DND-41 (cell line): ENCODE results near the gene TET3.

ENCODE experiments used
- EZH2 ChIP-seq: IDR thresholded peaks from 3 replicates; pipeline ENCODE4 v1.6.1; 2012; ENCODE audit warnings: borderline replicate concordance, low read depth, mild to moderate bottlenecking, moderate library complexity, low read length, inconsistent platforms; ENCODE audit not compliant: severe bottlenecking
- TF ChIP-seq, protein P1 (sequence below): IDR thresholded peaks from 2 replicates; pipeline ENCODE4 v1.5.1; 2012; ENCODE audit warnings: borderline replicate concordance, low read length, moderate library complexity, mild to moderate bottlenecking; ENCODE audit not compliant: poor library complexity, severe bottlenecking; ENCODE audit errors: extremely low read depth

DNA sequence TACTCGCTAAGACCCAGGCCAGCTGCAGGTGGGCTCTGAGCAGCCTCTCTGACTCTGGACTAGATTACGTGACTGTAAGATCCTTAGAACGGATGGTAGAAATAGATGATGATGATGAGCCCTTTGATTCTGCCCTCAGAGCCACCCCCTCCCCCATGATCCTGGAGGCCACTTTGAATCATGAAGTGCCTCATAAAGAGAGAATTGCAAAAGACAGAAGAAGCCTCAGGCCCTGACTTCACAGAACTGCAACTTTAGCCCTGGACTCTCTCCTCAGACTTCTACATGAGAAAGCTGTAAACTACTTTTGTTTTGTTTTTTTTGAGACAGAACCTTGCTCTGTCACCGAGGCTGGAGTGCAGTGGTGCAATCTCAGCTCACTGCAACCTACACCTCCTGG, 15.4 kb upstream of the TET3 start:
- TF ChIP-seq, protein P1, sequence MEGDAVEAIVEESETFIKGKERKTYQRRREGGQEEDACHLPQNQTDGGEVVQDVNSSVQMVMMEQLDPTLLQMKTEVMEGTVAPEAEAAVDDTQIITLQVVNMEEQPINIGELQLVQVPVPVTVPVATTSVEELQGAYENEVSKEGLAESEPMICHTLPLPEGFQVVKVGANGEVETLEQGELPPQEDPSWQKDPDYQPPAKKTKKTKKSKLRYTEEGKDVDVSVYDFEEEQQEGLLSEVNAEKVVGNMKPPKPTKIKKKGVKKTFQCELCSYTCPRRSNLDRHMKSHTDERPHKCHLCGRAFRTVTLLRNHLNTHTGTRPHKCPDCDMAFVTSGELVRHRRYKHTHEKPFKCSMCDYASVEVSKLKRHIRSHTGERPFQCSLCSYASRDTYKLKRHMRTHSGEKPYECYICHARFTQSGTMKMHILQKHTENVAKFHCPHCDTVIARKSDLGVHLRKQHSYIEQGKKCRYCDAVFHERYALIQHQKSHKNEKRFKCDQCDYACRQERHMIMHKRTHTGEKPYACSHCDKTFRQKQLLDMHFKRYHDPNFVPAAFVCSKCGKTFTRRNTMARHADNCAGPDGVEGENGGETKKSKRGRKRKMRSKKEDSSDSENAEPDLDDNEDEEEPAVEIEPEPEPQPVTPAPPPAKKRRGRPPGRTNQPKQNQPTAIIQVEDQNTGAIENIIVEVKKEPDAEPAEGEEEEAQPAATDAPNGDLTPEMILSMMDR, result no peak
- TF ChIP-seq EZH2, result no peak
